ENCODE measurements around the gene C9orf50.

Gene C9orf50

GRCh38 chr9:129576546-129577543, 44.1 kb downstream of the C9orf50 start:
- no peaks in the 10 kb centered on the region for H3F3A ChIP-seq (ENCODE audit: insufficient read depth, low read length)
- no peak overlapping the region for H3K9ac ChIP-seq (ENCODE audit: low read length)
- no peaks in the 10 kb centered on the region for H4K20me1 ChIP-seq (ENCODE audit: insufficient read depth, low read length)
- H3K27me3 ChIP-seq (replicated peaks; ENCODE audit: insufficient read depth, low read length), result no peaks in the 10 kb centered on the region
- peaks cover 30% of the 10 kb centered on the region for H3K4me1 ChIP-seq (ENCODE audit: low read length)
- no peak overlapping the region for H2AFZ ChIP-seq (ENCODE audit: low read length)
- no peak overlapping the region for H3K4me3 ChIP-seq (ENCODE audit: low read length)
- no peaks in the 10 kb centered on the region for H3K9me2 ChIP-seq (replicated peaks; ENCODE audit: insufficient read depth, low read length)
- no peaks in the 10 kb centered on the region for H3K36me3 ChIP-seq (replicated peaks; ENCODE audit: insufficient read depth, low read length)
- H3K79me2 ChIP-seq (ENCODE audit: low read length), result no peaks in the 10 kb centered on the region
- H3K27ac ChIP-seq (ENCODE audit: low read length), result no peak overlapping the region
- no peak for DNase-seq
- no peak overlapping the region for H3K4me2 ChIP-seq (ENCODE audit: low read depth, low read length)
- TF ChIP-seq EZH2 (optimal IDR thresholded peaks at IDR 0.05; ENCODE audit: low read depth, low read length), result no peak
- TF ChIP-seq EZH2phosphoT487 (IDR thresholded peaks at IDR 0.05; ENCODE audit: low read length), result no peak
- TF ChIP-seq CTCF (IDR thresholded peaks at IDR 0.05; ENCODE audit: low read length), result no peak
- H3K9me3 ChIP-seq (replicated peaks; ENCODE audit: insufficient read depth, low read length), result no peaks in the 10 kb centered on the region

GRCh38 chr9:129575818-129576217, 45.1 kb downstream of the C9orf50 start:
- Histone ChIP-seq H3K9me3 (replicated peaks; ENCODE audit: insufficient read depth, low read length) (no peaks in the 10 kb centered on the region), H3K27ac (ENCODE audit: low read length) (no peak overlapping the region), H3K4me2 (ENCODE audit: low read depth, low read length) (no peak overlapping the region), H3K36me3 (replicated peaks; ENCODE audit: insufficient read depth, low read length) (no peaks in the 10 kb centered on the region), H3K79me2 (ENCODE audit: low read length) (no peaks in the 10 kb centered on the region), H3K9me2 (replicated peaks; ENCODE audit: insufficient read depth, low read length) (no peaks in the 10 kb centered on the region), H3K4me1 (ENCODE audit: low read length) (peaks cover 20% of the 10 kb centered on the region), H3K4me3 (ENCODE audit: low read length) (no peak overlapping the region), H3K9ac (ENCODE audit: low read length) (no peak overlapping the region), H4K20me1 (ENCODE audit: insufficient read depth, low read length) (no peaks in the 10 kb centered on the region), H3F3A (ENCODE audit: insufficient read depth, low read length) (no peaks in the 10 kb centered on the region), H3K27me3 (replicated peaks; ENCODE audit: insufficient read depth, low read length) (no peaks in the 10 kb centered on the region), H2AFZ (ENCODE audit: low read length) (no peak overlapping the region)
- no peak for DNase-seq
- TF ChIP-seq CTCF (IDR thresholded peaks at IDR 0.05; ENCODE audit: low read length) (no peak), EZH2phosphoT487 (IDR thresholded peaks at IDR 0.05; ENCODE audit: low read length) (no peak), EZH2 (optimal IDR thresholded peaks at IDR 0.05; ENCODE audit: low read depth, low read length) (no peak)

GRCh38 chr9:129574911-129575585, 45.9 kb downstream of the C9orf50 start:
- H3K9ac ChIP-seq (ENCODE audit: low read length), result no peak overlapping the region
- TF ChIP-seq CTCF (IDR thresholded peaks at IDR 0.05; ENCODE audit: low read length) (no peak), EZH2 (optimal IDR thresholded peaks at IDR 0.05; ENCODE audit: low read depth, low read length) (no peak), EZH2phosphoT487 (IDR thresholded peaks at IDR 0.05; ENCODE audit: low read length) (no peak)

More at GRCh38 chr9:129574911-129575585, 45.9 kb downstream of the C9orf50 start:
- Histone ChIP-seq H3K4me1 (ENCODE audit: low read length) (peaks cover 12% of the 10 kb centered on the region), H3K9me2 (replicated peaks; ENCODE audit: insufficient read depth, low read length) (no peaks in the 10 kb centered on the region), H4K20me1 (ENCODE audit: insufficient read depth, low read length) (no peaks in the 10 kb centered on the region), H3F3A (ENCODE audit: insufficient read depth, low read length) (no peaks in the 10 kb centered on the region), H3K27ac (ENCODE audit: low read length) (no peak overlapping the region), H3K79me2 (ENCODE audit: low read length) (no peaks in the 10 kb centered on the region), H3K27me3 (replicated peaks; ENCODE audit: insufficient read depth, low read length) (no peaks in the 10 kb centered on the region), H3K4me2 (ENCODE audit: low read depth, low read length) (no peak overlapping the region), H3K36me3 (replicated peaks; ENCODE audit: insufficient read depth, low read length) (no peaks in the 10 kb centered on the region), H3K4me3 (ENCODE audit: low read length) (no peak overlapping the region), H2AFZ (ENCODE audit: low read length) (no peak overlapping the region), H3K9me3 (replicated peaks; ENCODE audit: insufficient read depth, low read length) (no peaks in the 10 kb centered on the region)
- no peak for DNase-seq
